AG04449 (cell line): ENCODE measurements around the gene AQP12A.
"Not testable (repeated sequence)": the region's sequence is repeated elsewhere in the genome, so short reads cannot be mapped to it uniquely, and the experiment has no call there.

Experiments used
- CTCF ChIA-PET: fragments of 350-600 bp; formaldehyde crosslinking; extraction: SDS; loops from one replicate; lab custom pipeline; 2021; ENCODE audit warnings: antibody characterized with exemption; lab: Yijun Ruan, JAX
- POLR2A ChIA-PET: fragments of 400-600, 350-600 bp; formaldehyde crosslinking; extraction: SDS; loops from one replicate; lab custom pipeline; 2020; ENCODE audit warnings: antibody characterized with exemption, inconsistent platforms; lab: Yijun Ruan, JAX
- DNase-seq: peaks from one replicate; pipeline ENCODE4 v3.0.0-alpha.2; 2010; ENCODE audit warnings: low read depth, low spot score
- H3K4me3 ChIP-seq: 2 replicates; pipeline ENCODE4 v1.5.1; 2011; ENCODE audit warnings: low read depth, mild to moderate bottlenecking, control low read depth, low read length
- CTCF ChIP-seq: IDR thresholded peaks from one replicate; pipeline ENCODE4 v1.5.1; 2011; ENCODE audit warnings: mild to moderate bottlenecking, moderate library complexity, low read length, control low read depth, inconsistent platforms; ENCODE audit not compliant: insufficient read depth; ENCODE audit errors: missing control alignments

The AQP12A gene

GRCh38 chr2:240670950-240671349 lies 20.7 kb upstream of the AQP12A start:
- CTCF ChIA-PET = no interaction called here
- no peak for DNase-seq
- no peak overlapping the region for H3K4me3 ChIP-seq
- POLR2A ChIA-PET = no interaction called here
- no peak for TF ChIP-seq CTCF

- no peak overlapping the region for H3K4me3 ChIP-seq
- POLR2A ChIA-PET = no interaction called here
- no peak for TF ChIP-seq CTCF
- CTCF ChIA-PET = no interaction called here
- no peak for DNase-seq
Observed at GRCh38 chr2:240672076-240672700, 19.5 kb upstream of the AQP12A start.

- DNase-seq = no peak
- H3K4me3 ChIP-seq = no peak overlapping the region
- CTCF ChIA-PET = no interaction called here
- POLR2A ChIA-PET = no interaction called here
- no peak for TF ChIP-seq CTCF
Observed at GRCh38 chr2:240672701-240673190, 18.9 kb upstream of the AQP12A start.

- H3K4me3 ChIP-seq, CTCF ChIA-PET, POLR2A ChIA-PET, DNase-seq: not testable (repeated sequence)
Observed at GRCh38 chr2:240674461-240675184, 17.0 kb upstream of the AQP12A start.

GRCh38 chr2:240675345-240675744 lies 16.3 kb upstream of the AQP12A start:
- CTCF ChIA-PET, DNase-seq, H3K4me3 ChIP-seq, POLR2A ChIA-PET: not testable (repeated sequence)

GRCh38 chr2:240678043-240678442 lies 13.6 kb upstream of the AQP12A start:
- CTCF ChIA-PET = not testable (repeated sequence)

GRCh38 chr2:240678909-240679308 lies 12.8 kb upstream of the AQP12A start:
- POLR2A ChIA-PET, CTCF ChIA-PET: not testable (repeated sequence)

More at GRCh38 chr2:240678043-240678442, 13.6 kb upstream of the AQP12A start:
- H3K4me3 ChIP-seq, POLR2A ChIA-PET, DNase-seq: not testable (repeated sequence)

GRCh38 chr2:240680185-240680584 lies 11.5 kb upstream of the AQP12A start:
- POLR2A ChIA-PET, DNase-seq, H3K4me3 ChIP-seq, CTCF ChIA-PET: not testable (repeated sequence)

More at GRCh38 chr2:240678909-240679308, 12.8 kb upstream of the AQP12A start:
- not testable (repeated sequence) for H3K4me3 ChIP-seq, DNase-seq

- H3K4me3 ChIP-seq, POLR2A ChIA-PET, DNase-seq, CTCF ChIA-PET: not testable (repeated sequence)
Observed at GRCh38 chr2:240682431-240683224, 9.0 kb upstream of the AQP12A start, which contains the start of gene AQP12B. AQP12B (minus strand) TSS chr2:240682885; CDS start chr2:240682837, 48 bp downstream.

- DNase-seq, POLR2A ChIA-PET, CTCF ChIA-PET: not testable (repeated sequence)
Observed at GRCh38 chr2:240683329-240683979, 8.2 kb upstream of the AQP12A start.

GRCh38 chr2:240683980-240684728 lies 7.5 kb upstream of the AQP12A start:
- POLR2A ChIA-PET, H3K4me3 ChIP-seq, DNase-seq, CTCF ChIA-PET: not testable (repeated sequence)

More at GRCh38 chr2:240683329-240683979, 8.2 kb upstream of the AQP12A start:
- not testable (repeated sequence) for H3K4me3 ChIP-seq
